Neural progenitor cell (in vitro differentiated cells): ENCODE measurements around the gene GNL3.

Source experiments
- EZH2 ChIP-seq: fragments of 200-600 bp; sonication (generic); IDR thresholded peaks from 2 replicates; pipeline ENCODE4 v1.6.1; 2017; ENCODE audit warnings: antibody characterized with exemption, mild to moderate bottlenecking, moderate library complexity
- EZH2phosphoT487 ChIP-seq: fragments of 200-600 bp; sonication (generic); IDR thresholded peaks from 2 replicates; pipeline ENCODE4 v1.6.1; 2017; ENCODE audit warnings: antibody characterized with exemption
- TF ChIP-seq, protein P1 (sequence below): fragments of 200-600 bp; sonication (generic); IDR thresholded peaks from 2 replicates; pipeline ENCODE4 v1.5.1; 2017; ENCODE audit warnings: antibody characterized with exemption, mild to moderate bottlenecking

DNA sequence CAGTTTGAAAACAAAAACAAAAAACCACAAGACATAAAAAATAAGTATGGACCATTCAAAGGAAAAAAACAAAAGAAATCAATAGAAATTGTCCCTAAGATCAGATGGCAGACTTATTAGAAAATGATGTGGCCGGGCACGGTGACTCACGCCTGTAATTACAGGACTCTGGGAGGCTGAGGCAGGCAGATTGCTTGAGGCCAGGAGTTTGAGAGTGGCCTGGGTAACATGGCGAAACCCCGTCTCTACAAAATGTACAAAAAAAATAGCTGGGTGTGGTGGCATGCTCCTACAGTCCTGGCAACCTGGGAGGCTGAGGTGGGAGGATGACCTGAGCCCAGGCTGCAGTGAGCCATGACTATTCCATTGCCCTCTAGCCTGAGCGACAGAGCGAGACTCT, 36.7 kb downstream of the GNL3 start:
- TF ChIP-seq, protein P1, sequence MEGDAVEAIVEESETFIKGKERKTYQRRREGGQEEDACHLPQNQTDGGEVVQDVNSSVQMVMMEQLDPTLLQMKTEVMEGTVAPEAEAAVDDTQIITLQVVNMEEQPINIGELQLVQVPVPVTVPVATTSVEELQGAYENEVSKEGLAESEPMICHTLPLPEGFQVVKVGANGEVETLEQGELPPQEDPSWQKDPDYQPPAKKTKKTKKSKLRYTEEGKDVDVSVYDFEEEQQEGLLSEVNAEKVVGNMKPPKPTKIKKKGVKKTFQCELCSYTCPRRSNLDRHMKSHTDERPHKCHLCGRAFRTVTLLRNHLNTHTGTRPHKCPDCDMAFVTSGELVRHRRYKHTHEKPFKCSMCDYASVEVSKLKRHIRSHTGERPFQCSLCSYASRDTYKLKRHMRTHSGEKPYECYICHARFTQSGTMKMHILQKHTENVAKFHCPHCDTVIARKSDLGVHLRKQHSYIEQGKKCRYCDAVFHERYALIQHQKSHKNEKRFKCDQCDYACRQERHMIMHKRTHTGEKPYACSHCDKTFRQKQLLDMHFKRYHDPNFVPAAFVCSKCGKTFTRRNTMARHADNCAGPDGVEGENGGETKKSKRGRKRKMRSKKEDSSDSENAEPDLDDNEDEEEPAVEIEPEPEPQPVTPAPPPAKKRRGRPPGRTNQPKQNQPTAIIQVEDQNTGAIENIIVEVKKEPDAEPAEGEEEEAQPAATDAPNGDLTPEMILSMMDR = no peak
- no peak for TF ChIP-seq EZH2
- no peak for TF ChIP-seq EZH2phosphoT487
